Activated naive CD4-positive, alpha-beta T cell treated with anti-CD3 and anti-CD28 coated beads, Interleukin-2, amount 10 ng/mL, durations not matched to agents 7 days and 5 days (primary cell): ENCODE results near the gene NAV2.

ENCODE experiments used
- CTCF ChIA-PET: fragments of 350-600 bp; sonication (Branson Sonifier 250); formaldehyde crosslinking; loops from one replicate; lab custom pipeline; 2021; ENCODE audit warnings: antibody characterized with exemption; lab: Charles Lee
- DNase-seq: peaks from one replicate; pipeline ENCODE4 v3.0.0-alpha.2; 2020
- H3K27ac Mint-ChIP-seq: one replicate; pipeline ENCODE4 v1.8.0; 2021; ENCODE audit warnings: mild to moderate bottlenecking, moderate library complexity, mixed read lengths
- H3K27me3 Mint-ChIP-seq: one replicate; pipeline ENCODE4 v1.8.0; 2021; ENCODE audit warnings: mild to moderate bottlenecking, mixed read lengths
- H3K36me3 Mint-ChIP-seq: one replicate; pipeline ENCODE4 v1.8.0; 2021; ENCODE audit warnings: mixed read lengths
- H3K4me1 Mint-ChIP-seq: one replicate; pipeline ENCODE4 v1.8.0; 2021; ENCODE audit warnings: mixed read lengths
- H3K4me3 Mint-ChIP-seq: one replicate; pipeline ENCODE4 v1.8.0; 2021; ENCODE audit warnings: mild to moderate bottlenecking, moderate library complexity, mixed read lengths
- H3K9me3 Mint-ChIP-seq: one replicate; pipeline ENCODE4 v1.8.0; 2021; ENCODE audit warnings: mixed read lengths

Gene NAV2

GRCh38 chr11:19762266-19762665 is 49.6 kb downstream of the NAV2 start:
- Mint-ChIP-seq H3K4me1 (no peaks in the 10 kb centered on the region), H3K36me3 (no peaks in the 10 kb centered on the region), H3K27me3 (peaks cover 22% of the 10 kb centered on the region), H3K27ac (no peak overlapping the region), H3K4me3 (no peak overlapping the region), H3K9me3 (no peaks in the 10 kb centered on the region)
- DNase-seq: no peak
- CTCF ChIA-PET: no interaction called here

GRCh38 chr11:19763330-19763729 is 50.7 kb downstream of the NAV2 start:
- H3K27ac Mint-ChIP-seq: no peak overlapping the region

GRCh38 chr11:19766206-19766605 is 53.6 kb downstream of the NAV2 start:
- H3K36me3 Mint-ChIP-seq: no peaks in the 10 kb centered on the region

More at GRCh38 chr11:19763330-19763729, 50.7 kb downstream of the NAV2 start:
- Mint-ChIP-seq H3K27me3 (peaks cover 28% of the 10 kb centered on the region), H3K4me3 (no peak overlapping the region), H3K9me3 (no peaks in the 10 kb centered on the region), H3K4me1 (no peaks in the 10 kb centered on the region), H3K36me3 (no peaks in the 10 kb centered on the region)
- DNase-seq: no peak
- CTCF ChIA-PET: no interaction called here

GRCh38 chr11:19766810-19767209 is 54.2 kb downstream of the NAV2 start:
- H3K9me3 Mint-ChIP-seq: no peaks in the 10 kb centered on the region
- CTCF ChIA-PET: interaction anchor here (1.0 kb wide), 1 partner anchor 203 kb away, joined by 3 read pairs; no protein-coding TSS in a partner anchor

More at GRCh38 chr11:19766206-19766605, 53.6 kb downstream of the NAV2 start:
- Mint-ChIP-seq H3K4me1 (no peaks in the 10 kb centered on the region), H3K4me3 (no peak overlapping the region), H3K9me3 (no peaks in the 10 kb centered on the region), H3K27ac (no peak overlapping the region), H3K27me3 (peaks cover 25% of the 10 kb centered on the region)
- CTCF ChIA-PET: interaction anchor here (1.0 kb wide), 1 partner anchor 203 kb away, joined by 3 read pairs; no protein-coding TSS in a partner anchor
- no peak for DNase-seq

GRCh38 chr11:19767627-19768151 is 55.1 kb downstream of the NAV2 start:
- Mint-ChIP-seq H3K27ac (no peak overlapping the region), H3K36me3 (no peaks in the 10 kb centered on the region), H3K4me3 (no peak overlapping the region), H3K4me1 (no peaks in the 10 kb centered on the region), H3K9me3 (no peaks in the 10 kb centered on the region), H3K27me3 (peaks cover 21% of the 10 kb centered on the region)
- CTCF ChIA-PET: no interaction called here
- no peak for DNase-seq

More at GRCh38 chr11:19766810-19767209, 54.2 kb downstream of the NAV2 start:
- no peak overlapping the region for H3K4me3 Mint-ChIP-seq
- DNase-seq: no peak
- no peak overlapping the region for H3K27ac Mint-ChIP-seq
- no peaks in the 10 kb centered on the region for H3K4me1 Mint-ChIP-seq
- H3K36me3 Mint-ChIP-seq: no peaks in the 10 kb centered on the region
- H3K27me3 Mint-ChIP-seq: peaks cover 19% of the 10 kb centered on the region

- no peaks in the 10 kb centered on the region for H3K4me1 Mint-ChIP-seq
- CTCF ChIA-PET: no interaction called here
- peaks cover 27% of the 10 kb centered on the region for H3K27me3 Mint-ChIP-seq
These were observed 55.6 kb downstream of the NAV2 start for GRCh38 chr11:19768197-19768596.

GRCh38 chr11:19768815-19769214 is 56.2 kb downstream of the NAV2 start:
- H3K4me3 Mint-ChIP-seq: no peak overlapping the region
- CTCF ChIA-PET: no interaction called here
- DNase-seq: no peak
- no peaks in the 10 kb centered on the region for H3K4me1 Mint-ChIP-seq
- H3K9me3 Mint-ChIP-seq: no peaks in the 10 kb centered on the region
- H3K27ac Mint-ChIP-seq: no peak overlapping the region
- no peaks in the 10 kb centered on the region for H3K36me3 Mint-ChIP-seq
- peaks cover 29% of the 10 kb centered on the region for H3K27me3 Mint-ChIP-seq

More at GRCh38 chr11:19768197-19768596, 55.6 kb downstream of the NAV2 start:
- Mint-ChIP-seq H3K36me3 (no peaks in the 10 kb centered on the region), H3K9me3 (no peaks in the 10 kb centered on the region), H3K27ac (no peak overlapping the region), H3K4me3 (no peak overlapping the region)
- DNase-seq: no peak

GRCh38 chr11:19769820-19770219 is 57.2 kb downstream of the NAV2 start:
- H3K9me3 Mint-ChIP-seq: no peaks in the 10 kb centered on the region
- DNase-seq: no peak
- H3K36me3 Mint-ChIP-seq: no peaks in the 10 kb centered on the region
- H3K4me1 Mint-ChIP-seq: no peaks in the 10 kb centered on the region
- CTCF ChIA-PET: interaction anchor here (1.2 kb wide), 1 partner anchor 9 kb away, joined by 4 read pairs; no protein-coding TSS in a partner anchor
- peaks cover 36% of the 10 kb centered on the region for H3K27me3 Mint-ChIP-seq
- no peak overlapping the region for H3K27ac Mint-ChIP-seq
- H3K4me3 Mint-ChIP-seq: no peak overlapping the region

- no peaks in the 10 kb centered on the region for H3K9me3 Mint-ChIP-seq
- no peaks in the 10 kb centered on the region for H3K36me3 Mint-ChIP-seq
- CTCF ChIA-PET: interaction anchor here (1.2 kb wide), 1 partner anchor 9 kb away, joined by 4 read pairs; no protein-coding TSS in a partner anchor
- H3K4me3 Mint-ChIP-seq: no peak overlapping the region
- H3K27ac Mint-ChIP-seq: no peak overlapping the region
- peaks cover 37% of the 10 kb centered on the region for H3K27me3 Mint-ChIP-seq
- no peaks in the 10 kb centered on the region for H3K4me1 Mint-ChIP-seq
- no peak for DNase-seq
These were observed 57.6 kb downstream of the NAV2 start for GRCh38 chr11:19770277-19770676.

- H3K27ac Mint-ChIP-seq: no peak overlapping the region
- H3K36me3 Mint-ChIP-seq: no peaks in the 10 kb centered on the region
- CTCF ChIA-PET: no interaction called here
- DNase-seq: no peak
- H3K9me3 Mint-ChIP-seq: no peaks in the 10 kb centered on the region
- H3K4me1 Mint-ChIP-seq: no peaks in the 10 kb centered on the region
- H3K4me3 Mint-ChIP-seq: no peak overlapping the region
- peaks cover 39% of the 10 kb centered on the region for H3K27me3 Mint-ChIP-seq
These were observed 58.8 kb downstream of the NAV2 start for GRCh38 chr11:19771463-19771862.

- Mint-ChIP-seq H3K4me1 (peaks cover under 1% of the 10 kb centered on the region), H3K36me3 (peaks cover under 1% of the 10 kb centered on the region), H3K27me3 (peaks cover 49% of the 10 kb centered on the region), H3K9me3 (no peaks in the 10 kb centered on the region), H3K27ac (no peak overlapping the region), H3K4me3 (no peak overlapping the region)
- DNase-seq: no peak
- CTCF ChIA-PET: no interaction called here
These were observed 59.8 kb downstream of the NAV2 start for GRCh38 chr11:19772480-19772879.

- peaks cover 3% of the 10 kb centered on the region for H3K36me3 Mint-ChIP-seq
- H3K27me3 Mint-ChIP-seq: peaks cover 61% of the 10 kb centered on the region
- H3K4me3 Mint-ChIP-seq: no peak overlapping the region
- H3K27ac Mint-ChIP-seq: no peak overlapping the region
- CTCF ChIA-PET: interaction anchor here (0.6 kb wide), 1 partner anchor 218 kb away, joined by 3 read pairs; no protein-coding TSS in a partner anchor
- no peak for DNase-seq
- H3K9me3 Mint-ChIP-seq: no peaks in the 10 kb centered on the region
- peaks cover 4% of the 10 kb centered on the region for H3K4me1 Mint-ChIP-seq
These were observed 61.7 kb downstream of the NAV2 start for GRCh38 chr11:19774329-19774728.

- H3K4me1 Mint-ChIP-seq: peaks cover 4% of the 10 kb centered on the region
- H3K4me3 Mint-ChIP-seq: no peak overlapping the region
- DNase-seq: no peak
- peaks cover 3% of the 10 kb centered on the region for H3K36me3 Mint-ChIP-seq
- peaks cover 63% of the 10 kb centered on the region for H3K27me3 Mint-ChIP-seq
- CTCF ChIA-PET: interaction anchor here (0.6 kb wide), 1 partner anchor 218 kb away, joined by 3 read pairs; no protein-coding TSS in a partner anchor
- no peaks in the 10 kb centered on the region for H3K9me3 Mint-ChIP-seq
- no peak overlapping the region for H3K27ac Mint-ChIP-seq
These were observed 62.4 kb downstream of the NAV2 start for GRCh38 chr11:19774817-19775580.

GRCh38 chr11:19775622-19776021 is 63.0 kb downstream of the NAV2 start:
- Mint-ChIP-seq H3K27me3 (peaks cover 63% of the 10 kb centered on the region), H3K4me3 (no peak overlapping the region), H3K27ac (no peak overlapping the region), H3K4me1 (peaks cover 4% of the 10 kb centered on the region), H3K36me3 (peaks cover 3% of the 10 kb centered on the region), H3K9me3 (no peaks in the 10 kb centered on the region)
- no peak for DNase-seq
- CTCF ChIA-PET: no interaction called here

- H3K27me3 Mint-ChIP-seq: peaks cover 66% of the 10 kb centered on the region
- H3K36me3 Mint-ChIP-seq: peaks cover 3% of the 10 kb centered on the region
- no peak overlapping the region for H3K27ac Mint-ChIP-seq
- H3K4me3 Mint-ChIP-seq: no peak overlapping the region
- H3K4me1 Mint-ChIP-seq: peaks cover 4% of the 10 kb centered on the region
- H3K9me3 Mint-ChIP-seq: no peaks in the 10 kb centered on the region
- CTCF ChIA-PET: no interaction called here
- no peak for DNase-seq
These were observed 64.4 kb downstream of the NAV2 start for GRCh38 chr11:19777039-19777376.
